ENCODE results near the gene BTN2A1.

GRCh38 chr6:26439151-26440125, 18.3 kb upstream of the BTN2A1 start:
- TF ChIP-seq POLR2A (IDR thresholded peaks at IDR 0.05; ENCODE audit: low read depth, low read length) = no peak; the same call in 1 of the 2 replicates
- TF ChIP-seq POLR2AphosphoS5 (IDR thresholded peaks at IDR 0.05; ENCODE audit: low read depth, low read length) = no peak
